DMS53 treated with DMSO at 0.1 percent for 48 hours (cell line): ENCODE results near the gene SMIM7.
"Not testable (repeated sequence)": the region's sequence is repeated elsewhere in the genome, so short reads cannot be mapped to it uniquely, and the experiment has no call there.

Experiments used
- DNase-seq: peaks from one replicate; lab custom pipeline; 2025; ENCODE audit not compliant: unreplicated experiment; lab: John Stamatoyannopoulos, UW

Gene SMIM7

DNA sequence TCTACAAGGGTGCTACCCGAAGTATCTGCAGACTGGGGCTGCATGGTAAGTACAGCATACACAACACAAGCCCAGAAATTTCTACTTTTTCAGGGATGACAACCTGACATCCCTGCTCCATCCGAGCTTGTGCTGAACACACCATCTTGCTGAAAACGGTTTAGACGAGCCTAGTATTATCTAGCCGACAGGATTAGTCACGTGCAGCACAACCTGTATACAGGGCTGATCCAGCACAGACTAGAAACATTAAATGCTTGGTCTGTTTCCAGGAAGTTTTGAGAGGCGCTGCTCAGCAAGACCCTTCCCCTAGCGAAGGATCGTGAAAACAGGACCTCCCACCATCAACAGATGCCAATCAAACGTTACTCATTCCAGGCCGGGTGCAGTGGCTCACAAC lies 4.2 kb downstream of the SMIM7 start:
- DNase-seq = no peak

GRCh38 chr19:16654627-16655026 lies 5.3 kb downstream of the SMIM7 start:
- no peak for DNase-seq

- no peak for DNase-seq
Measured at GRCh38 chr19:16654140-16654539, 5.8 kb downstream of the SMIM7 start.

DNA sequence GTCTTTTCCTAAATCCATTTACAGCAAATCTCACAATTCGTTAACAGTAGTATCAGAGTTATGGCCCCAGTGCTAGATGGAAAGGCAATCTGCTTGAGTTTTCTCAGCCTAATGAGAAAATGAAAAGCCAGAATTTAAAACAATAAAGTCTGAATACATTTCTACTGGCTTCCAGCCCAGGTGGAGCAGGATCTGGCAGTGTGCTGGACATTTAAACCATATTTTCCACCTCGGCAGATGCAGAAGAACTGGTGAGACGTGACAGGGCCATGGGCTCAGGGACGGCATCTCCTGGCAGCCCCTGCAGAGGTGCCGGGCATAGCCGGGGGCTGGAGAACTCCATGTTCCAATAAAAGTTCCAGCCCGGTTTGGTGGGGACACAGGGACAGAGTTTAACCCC lies 7.1 kb downstream of the SMIM7 start:
- DNase-seq = no peak

GRCh38 chr19:16651421-16652188 lies 8.3 kb downstream of the SMIM7 start:
- not testable (repeated sequence) for DNase-seq

GRCh38 chr19:16650821-16651220 lies 9.1 kb downstream of the SMIM7 start:
- DNase-seq = no peak

DNA sequence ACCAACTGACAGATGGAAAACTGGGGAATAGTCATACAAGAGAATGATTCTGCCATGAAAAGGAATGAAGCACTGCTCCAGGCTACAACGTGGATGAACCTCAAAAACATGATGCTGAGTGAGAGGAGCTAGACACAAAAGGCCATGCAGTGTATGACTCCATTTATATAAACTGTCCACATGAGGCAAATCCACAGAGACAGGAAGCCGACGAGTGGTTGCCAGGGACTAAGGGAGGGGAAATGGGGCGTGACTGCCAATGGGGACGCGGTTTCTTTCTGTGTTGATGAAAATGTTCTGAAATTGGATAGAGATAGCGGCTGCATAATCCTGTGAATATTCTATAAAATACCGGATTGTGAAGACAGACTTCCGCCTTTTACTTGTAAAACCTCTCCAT lies 10.2 kb downstream of the SMIM7 start:
- DNase-seq = no peak

GRCh38 chr19:16645140-16645539 lies 14.8 kb downstream of the SMIM7 start:
- no peak for DNase-seq

DNA sequence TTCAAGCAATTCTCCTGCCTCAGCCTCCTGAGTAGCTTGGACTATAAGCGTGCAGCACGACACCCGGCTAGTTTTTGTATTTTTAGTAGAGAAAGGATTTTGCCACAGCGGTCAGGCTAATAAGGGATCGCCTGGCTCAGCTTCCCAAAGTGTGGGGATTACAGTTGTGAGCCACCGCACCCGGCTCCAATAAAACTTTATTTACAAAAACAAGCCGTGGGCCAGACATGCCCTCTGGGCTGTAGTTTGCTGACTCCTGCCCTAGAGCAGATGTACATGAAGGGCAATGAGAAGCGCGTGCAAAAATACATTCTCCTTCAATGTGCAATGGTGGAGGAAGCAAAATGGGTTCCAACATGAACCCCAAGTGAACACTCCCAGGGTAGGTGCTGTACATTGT lies 18.2 kb downstream of the SMIM7 start:
- DNase-seq = no peak

DNA sequence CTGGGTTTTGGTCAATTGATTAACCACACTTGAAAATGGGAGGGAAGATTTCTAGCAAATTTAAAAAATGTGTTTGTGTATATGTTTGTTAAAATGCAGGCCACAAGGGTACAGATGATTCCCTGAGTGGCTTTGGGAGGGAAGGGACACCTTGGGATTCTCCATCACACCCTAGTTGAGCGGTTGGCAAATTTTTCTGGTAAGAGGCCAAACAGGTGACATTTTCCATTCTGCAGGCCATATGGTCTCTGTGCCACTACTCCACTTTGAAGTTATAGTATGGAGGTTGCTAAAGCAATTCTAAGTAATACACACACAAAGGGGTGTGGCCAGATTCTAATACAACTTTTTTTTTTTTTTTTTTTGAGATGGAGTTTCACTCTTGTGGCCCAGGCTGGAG lies 19.0 kb downstream of the SMIM7 start:
- no peak for DNase-seq

GRCh38 chr19:16638666-16639065 lies 21.3 kb downstream of the SMIM7 start:
- no peak for DNase-seq

- DNase-seq = no peak
Measured at GRCh38 chr19:16637535-16637934, 22.4 kb downstream of the SMIM7 start.

DNA sequence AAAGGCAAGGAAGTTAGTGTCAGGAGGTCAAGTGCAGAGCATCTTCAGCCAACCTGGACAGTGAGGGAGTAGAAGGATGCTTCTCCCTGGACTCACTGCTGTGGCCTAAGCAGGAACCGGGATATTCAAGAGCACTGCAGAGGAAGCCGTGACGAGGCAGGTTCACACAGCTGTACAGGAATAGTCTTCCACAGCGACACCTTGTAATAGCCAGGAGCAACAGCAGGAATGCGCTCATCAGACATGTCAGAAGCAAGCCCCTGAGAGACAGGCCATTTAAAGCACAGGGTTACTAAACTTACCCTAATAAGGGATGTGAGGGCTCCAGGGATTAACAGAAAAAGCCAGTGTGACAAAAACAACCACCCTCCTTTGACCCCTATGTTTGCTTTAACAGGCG lies 28.5 kb downstream of the SMIM7 start:
- no peak for DNase-seq

DNA sequence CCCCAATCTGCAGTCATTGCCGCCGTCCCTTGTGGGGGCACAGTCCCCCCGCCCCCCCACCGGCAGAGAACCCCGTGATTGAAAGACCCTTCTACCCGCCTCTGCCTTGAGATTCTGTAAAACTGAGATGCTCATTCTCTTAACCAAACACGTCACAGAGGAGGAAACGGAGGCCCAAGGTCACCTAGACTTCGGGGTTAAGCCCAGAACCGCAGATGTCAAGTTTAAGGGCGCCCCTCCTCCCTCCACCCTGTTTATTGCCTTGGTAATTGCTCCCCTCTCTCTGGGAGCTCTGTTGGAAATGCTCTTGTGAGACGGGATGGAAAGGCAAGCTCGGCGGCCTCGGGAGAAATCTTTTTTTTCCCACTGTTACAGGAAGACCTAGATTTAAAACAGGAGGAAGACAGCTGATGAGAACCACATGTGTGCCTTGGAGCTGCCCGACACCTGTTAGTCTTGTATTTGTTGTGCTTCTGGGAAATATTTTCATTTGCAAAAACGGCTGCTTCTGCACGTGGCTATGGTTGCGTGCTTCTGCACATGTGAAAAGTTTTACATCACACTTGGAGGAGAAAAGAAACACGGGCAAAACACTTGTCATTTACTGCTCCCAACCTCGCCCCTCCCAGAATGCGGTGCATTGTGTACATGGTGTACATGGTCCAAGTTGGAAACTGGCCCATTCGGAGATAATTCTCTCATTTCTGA lies 30.8 kb downstream of the SMIM7 start:
- DNase-seq = peak; percentile 11

GRCh38 chr19:16628183-16628983 lies 31.6 kb downstream of the SMIM7 start, which contains the start of gene MED26:
Gene MED26, minus strand, starts transcription at chr19:16628204. Its CDS starts 261 bp downstream, at chr19:16627943.
- peak; percentile 60 for DNase-seq

DNA sequence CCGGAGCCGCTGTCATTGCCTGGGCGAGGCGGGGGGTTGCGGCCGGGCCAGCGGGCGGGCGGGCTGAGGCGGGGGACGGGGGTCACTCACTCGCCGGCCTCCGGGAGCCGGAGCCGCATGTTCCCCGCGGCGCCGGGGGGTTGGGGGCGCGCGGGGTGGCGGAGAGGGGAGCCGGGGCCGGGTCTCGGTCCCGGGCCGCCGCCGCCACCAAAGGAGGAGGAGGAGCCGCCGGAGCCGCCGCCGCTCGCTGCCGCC lies 32.1 kb downstream of the SMIM7 start:
- DNase-seq = no peak

DNA sequence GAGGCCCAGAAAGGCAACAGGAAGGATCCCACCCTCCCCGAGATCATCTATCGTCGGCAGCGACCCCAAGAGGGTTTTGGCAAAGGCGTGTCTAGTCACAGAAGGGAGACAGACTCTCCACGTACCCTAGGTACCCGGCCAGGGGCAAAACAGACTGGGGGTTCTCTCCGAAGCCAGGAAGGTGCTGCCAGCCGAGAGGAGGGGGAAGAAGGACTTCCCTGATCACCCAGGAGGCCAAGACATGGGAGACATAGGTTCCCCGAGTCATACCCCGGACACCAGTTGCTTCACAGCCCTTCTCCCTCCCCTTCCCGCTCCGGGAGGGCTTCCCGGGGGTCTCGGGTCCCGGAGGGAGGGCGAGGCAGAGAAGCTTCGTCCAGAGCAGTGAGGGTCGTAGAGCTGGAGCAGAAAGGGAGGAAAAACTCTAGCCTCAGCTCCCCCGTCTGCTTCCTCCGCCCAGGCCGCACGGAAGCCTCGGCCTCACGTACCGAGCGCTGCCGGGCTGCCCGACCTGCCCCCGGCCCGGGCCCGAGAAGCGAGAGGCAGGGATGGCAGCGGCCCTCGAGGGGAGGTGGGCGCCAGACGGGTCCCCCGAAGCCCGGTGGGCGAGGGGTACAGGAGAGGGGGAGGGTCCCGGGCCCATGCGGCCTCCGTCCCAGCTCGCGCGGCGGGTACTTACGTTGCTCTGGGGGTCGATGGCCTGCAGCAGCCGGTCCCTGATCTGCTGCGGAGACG lies 32.6 kb downstream of the SMIM7 start:
- no peak for DNase-seq

- DNase-seq = no peak
Measured at GRCh38 chr19:16626796-16627192, 33.1 kb downstream of the SMIM7 start.

- no peak for DNase-seq
Measured at GRCh38 chr19:16625163-16625958, 34.6 kb downstream of the SMIM7 start.

DNA sequence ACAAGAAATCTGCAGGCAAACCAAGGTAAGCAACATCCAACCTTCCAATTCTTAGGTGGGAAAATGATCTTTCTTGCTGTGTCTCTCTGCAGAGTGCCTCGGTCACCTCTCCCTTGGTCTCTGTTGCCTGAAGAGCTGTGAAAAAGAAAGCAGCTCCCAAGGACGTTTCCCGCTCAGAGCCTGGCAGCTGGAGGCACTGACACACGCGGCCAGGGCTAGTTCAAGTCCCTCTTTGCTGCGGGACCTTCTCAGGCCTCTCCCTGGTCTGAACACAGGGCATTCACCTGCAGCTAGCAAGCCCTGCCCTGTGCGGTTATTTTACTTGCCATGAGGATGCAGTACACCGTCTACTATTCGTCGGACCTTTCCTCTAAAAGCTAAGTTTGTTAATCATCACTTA lies 35.7 kb downstream of the SMIM7 start:
- no peak for DNase-seq

DNA sequence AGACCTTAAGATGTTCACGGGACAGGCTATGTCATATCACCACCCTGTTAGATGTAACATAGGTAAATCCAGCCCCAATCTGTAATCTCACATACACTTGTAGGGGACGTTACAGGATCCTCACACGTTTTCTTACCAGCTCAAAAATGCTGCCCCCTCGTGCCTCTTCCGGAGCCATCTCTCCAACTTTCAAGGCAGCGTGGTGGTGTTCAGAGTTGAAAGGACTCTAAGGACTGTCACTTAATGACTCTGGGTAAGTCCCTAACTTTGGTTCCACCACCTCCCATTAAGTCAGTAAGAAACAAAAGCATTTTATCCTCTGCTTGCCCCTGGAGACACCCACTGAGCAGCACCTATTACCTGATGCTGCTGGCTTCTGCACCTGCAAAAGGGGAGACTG lies 36.4 kb downstream of the SMIM7 start:
- DNase-seq = no peak
